GM19351 (cell line): ENCODE data around the gene RAPGEFL1.
"Not testable (repeated sequence)": the region's sequence is repeated elsewhere in the genome, so short reads cannot be mapped to it uniquely, and the experiment has no call there.

Experiments
- ATAC-seq: cut with Tn5 transposase; IDR thresholded peaks from one replicate; pipeline ENCODE4 v1.9.1; 2021; ENCODE audit warnings: mild to moderate bottlenecking, moderate library complexity; ENCODE audit not compliant: unreplicated experiment

The RAPGEFL1 gene

DNA sequence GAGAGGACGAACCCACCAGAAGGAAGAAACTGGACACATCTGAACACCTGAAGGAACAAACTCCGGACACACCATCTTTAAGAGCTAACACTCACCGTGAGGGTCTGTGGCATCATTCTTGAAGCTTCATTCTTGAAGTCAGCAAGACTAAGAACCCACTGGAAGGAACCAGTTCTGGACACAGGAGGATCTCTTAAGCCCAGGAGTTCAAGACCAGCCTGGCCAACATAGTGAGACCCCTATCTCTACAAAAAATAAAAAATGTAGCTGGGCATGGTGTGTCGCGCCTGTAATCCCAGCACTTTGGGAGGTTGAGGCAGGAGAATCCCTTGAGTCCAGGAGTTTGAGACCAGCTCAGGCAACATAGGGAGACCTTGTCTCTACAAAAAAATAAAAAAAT, 21.3 kb downstream of the RAPGEFL1 start:
- no peak for ATAC-seq

DNA sequence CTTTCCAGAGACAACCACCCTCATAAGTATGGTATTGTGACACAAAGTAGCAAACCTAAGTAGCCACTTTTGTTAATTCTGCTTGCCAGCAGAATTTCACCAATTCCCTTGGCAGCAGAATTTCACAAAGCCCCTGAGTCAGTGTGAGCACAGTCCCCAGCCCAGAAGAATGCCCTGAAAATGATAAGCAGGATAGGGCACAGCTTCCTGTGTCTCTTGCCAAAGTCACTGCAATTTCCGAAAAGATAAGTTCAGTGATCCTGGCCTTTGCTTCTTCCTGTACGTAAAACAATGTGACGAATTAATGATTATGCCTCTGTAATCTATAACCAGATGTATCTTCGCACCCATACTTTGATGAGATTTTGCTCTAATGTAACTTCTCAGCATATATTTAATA, 25.9 kb downstream of the RAPGEFL1 start:
- no peak for ATAC-seq

DNA sequence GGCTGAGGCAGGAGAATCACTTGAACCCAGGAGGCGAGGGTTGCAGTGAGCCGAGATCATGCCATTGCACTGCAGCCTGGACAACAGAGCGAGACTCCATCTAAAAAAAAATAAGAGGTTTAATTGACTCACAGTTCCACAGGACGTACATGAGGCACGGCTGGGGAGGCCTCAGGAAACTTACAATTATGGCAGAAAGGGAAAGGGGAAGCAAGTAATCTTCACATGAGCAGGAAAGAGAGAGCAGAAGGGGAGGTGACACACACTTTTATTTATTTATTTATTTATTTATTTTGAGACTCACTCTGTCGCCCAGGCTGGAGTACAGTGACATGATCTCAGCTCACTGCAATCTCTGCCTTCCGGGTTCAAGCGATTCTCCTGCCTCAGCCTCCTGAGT, 28.9 kb downstream of the RAPGEFL1 start:
- ATAC-seq = not testable (repeated sequence)

DNA sequence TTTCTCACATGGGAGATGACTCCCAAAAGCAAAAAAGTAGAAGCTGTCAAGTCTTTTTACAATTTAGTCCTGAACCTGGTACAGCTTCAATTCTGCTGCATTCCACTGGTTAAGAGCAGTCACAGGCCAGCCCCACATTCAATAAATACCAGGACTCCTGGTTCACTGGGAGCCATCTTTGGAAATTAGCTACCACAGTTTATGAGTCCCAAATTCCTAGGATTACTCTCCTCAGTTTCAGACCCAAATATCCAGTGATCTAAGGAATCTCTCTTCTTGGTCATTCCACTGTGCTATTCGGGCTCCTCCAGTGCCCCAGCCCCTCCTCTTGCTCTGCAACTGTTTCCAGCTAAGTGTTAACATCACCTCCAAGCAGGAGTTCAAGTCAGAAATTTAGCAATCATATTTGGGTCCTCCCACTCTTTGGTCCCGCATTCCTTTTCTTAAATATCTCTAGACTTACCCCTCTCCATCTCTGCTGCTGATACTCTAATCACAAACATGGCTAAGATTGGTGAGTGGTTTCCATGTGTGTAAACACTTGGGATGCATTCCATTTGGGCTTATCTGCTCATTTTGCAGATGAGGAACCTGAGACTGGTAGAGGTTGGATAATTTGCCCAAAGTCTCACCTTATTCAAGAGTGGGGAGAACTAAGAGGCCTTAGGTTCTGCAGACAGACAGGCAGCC, 32.3 kb downstream of the RAPGEFL1 start:
- no peak for ATAC-seq

- ATAC-seq = not testable (repeated sequence)
Observed at GRCh38 chr17:40213914-40214313, 36.6 kb downstream of the RAPGEFL1 start.

DNA sequence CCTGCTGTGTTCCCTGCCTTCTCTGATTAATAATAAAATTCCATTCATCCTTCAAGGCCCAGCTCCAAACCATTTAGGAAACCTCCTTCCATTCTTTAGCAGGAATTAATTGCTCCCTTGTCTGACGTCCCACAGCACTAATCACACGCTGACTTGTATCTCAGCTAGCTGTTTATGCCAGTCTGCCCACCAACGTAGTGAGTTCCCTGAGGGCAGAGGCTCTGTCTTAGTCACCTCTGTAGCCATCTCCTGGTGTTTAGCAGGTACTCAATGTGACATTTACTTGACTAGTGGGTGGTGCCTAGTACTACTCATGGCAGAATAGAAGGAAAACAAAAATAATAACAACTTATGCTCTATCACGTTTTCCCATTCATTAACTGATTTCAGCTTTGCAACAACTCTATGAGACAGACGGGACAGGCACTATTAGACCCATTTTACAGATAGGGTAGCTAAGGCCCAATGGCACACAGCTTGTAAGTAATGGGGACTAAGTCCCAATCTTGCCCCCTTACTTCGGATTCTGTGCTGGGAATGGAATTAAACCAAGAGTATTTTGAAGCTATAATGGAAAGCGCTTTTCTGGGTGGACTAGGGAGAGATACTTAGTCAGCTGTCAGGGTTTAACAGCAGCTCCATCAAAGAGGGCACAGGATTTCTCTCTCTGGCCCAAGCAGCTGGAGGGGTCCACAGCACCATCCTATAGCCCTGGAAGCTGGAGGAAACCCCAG, 40.9 kb downstream of the RAPGEFL1 start:
- no peak for ATAC-seq

DNA sequence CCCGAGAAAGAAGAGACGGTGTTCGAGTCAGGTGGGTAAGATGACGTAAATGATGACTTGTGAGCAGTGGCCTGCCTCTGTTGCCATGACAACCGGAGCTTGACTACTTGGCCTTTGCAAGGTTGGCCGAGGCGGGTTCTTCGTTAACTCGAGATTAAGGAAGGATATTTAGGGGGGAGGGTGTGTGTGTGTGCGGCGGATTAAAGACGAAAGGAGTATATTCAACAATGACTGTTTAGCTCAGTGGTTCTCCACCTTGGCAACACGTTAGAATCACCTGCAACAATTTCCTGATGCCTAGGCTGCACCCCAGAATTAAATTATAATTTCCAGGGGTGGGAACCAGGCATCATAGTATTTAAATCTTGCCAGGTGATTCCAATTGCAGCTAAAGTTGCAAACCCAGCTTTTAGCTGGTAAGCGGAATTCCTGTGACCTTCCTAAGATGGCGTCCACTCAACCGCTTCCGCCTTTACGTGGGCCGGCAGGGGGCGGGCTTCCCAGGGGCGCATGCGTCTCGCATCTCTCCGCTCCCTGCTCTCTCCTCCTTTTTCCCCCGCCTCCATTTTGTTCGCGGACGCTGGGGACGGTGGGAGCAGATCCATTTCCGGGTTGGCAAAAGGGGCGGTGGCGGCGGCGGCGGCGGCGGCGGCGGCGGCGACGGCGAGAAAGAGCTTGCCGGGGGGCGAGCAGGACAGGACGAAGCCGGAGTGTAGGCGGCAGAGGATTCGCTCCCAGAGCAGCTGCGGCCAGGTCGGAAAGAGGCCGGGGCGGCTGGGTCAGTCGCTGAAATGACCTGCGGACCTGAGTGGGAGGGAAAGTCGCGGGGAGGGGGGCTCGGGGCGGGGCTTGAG, 41.7 kb downstream of the RAPGEFL1 start, which contains the start of gene WIPF2:
Gene WIPF2 (plus strand): TSS at position 565 of the 854 bp plus-strand sequence. CDS start 37,156 bp downstream, outside the sequence.
- ATAC-seq = peak; percentile 86

DNA sequence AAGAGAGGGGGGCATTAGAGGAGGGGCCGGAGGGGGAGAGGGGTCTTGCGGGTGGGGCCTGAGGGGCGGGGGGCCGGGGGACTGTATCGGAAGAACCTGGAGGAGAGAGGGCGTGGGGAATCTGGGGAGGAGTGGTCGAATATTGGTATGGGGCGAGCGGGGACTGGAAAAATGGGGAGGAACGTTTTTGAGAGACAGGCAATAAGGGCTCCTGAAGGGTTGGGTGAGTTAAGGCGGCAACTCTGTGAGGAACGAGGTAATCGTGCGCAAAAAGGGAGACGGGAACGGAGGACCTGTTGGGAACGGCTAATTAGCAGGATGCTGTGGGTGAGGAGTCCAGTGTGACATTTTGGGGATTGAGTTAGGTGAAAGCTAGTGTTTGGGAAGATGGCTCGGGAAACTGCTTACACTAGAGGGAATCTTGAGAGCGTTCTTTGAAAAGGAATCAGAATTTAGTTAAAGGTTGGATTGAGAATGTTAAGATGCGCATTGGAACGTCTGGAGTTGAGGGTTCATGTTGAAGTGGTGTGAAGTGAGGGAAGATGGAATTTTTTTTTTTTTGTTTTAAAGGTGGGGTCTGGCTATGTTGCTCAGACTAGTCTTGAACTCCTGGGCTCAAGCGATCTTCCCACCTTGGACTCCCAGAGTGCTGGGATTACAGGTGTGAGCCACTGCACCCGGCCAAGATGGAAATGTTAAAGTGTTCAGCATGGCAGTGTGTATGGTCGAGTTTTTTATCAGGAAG, 42.5 kb downstream of the RAPGEFL1 start:
- ATAC-seq = no peak

DNA sequence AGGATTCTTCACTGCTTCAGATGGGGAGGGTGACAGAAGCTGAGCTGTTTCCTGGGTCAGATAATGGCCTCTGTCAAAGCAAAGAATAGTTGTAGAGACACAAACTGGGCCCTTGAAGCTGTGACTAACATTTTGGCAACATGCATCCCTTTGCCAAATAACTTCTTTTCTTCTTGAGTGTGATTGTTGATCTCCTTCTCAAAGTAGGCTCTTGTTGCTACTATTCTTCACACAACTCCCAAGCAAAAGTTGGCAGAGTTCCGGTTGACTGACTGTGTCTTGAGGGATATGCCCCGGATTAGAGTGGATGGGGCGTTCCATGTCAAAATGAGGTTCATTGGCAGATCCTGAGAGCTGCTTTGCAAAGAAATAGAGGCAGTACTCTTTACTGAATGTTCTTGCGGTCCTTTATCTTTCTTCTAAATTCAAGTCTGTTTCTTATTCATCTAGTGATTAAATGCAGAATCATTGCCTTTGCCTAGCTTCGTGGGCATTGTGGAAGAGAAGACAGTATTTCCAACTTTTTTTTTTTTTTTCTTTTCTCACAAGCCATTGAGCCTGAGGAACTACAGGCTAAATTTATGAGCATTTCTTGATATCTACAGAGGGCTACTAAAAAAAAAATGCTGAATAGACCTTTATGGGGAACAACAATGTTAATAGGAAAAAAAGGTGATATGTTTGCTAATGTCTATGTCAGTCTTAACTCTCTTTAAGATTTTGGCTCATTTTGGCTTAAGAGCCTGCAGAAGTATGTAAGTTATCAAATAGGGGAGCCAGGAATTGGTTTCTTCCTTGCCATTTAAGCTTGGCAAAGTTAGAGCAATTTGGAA, 47.7 kb downstream of the RAPGEFL1 start:
- no peak for ATAC-seq

- ATAC-seq = not testable (repeated sequence)
Observed at GRCh38 chr17:40229146-40229545, 51.9 kb downstream of the RAPGEFL1 start.

DNA sequence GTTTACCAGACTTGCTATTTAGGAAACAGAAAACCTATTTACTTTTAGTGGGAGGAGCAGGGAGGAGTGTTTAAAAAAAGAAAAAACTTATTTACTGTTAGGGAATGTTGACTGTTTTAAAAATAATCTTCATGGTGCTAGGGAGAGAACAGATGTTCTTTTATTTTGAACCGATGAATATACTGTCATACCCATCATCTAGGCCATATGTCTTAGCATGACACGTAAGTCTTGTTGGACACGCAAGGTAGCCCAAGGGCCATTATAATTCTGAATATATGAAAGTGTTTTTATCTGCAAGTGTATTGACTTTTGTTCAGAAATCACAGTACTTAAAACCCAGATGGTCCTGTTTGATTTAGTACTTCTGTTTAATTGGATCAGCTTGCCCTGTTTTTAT, 53.4 kb downstream of the RAPGEFL1 start:
- no peak for ATAC-seq

DNA sequence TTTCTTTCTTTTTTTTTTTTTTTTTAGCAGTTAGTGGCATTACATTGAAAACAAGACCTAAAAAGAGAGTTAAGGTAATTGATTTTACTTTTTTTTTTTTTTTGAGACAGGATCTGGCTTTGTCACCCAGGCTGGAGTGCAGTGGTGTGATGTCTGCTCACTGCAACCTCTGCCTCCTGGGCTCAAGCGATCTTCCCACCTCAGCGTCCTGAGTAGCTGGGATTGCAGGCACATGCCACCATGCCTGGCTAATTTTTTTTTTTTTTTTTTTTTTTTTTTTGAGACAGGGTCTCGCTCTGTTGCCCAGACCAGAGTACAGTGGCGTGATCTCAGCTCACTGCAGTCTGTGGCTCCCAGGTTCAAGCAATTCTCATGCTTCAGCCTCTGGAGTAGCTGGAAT, 54.7 kb downstream of the RAPGEFL1 start:
- ATAC-seq = not testable (repeated sequence)

- no peak for ATAC-seq
Observed at GRCh38 chr17:40241252-40241834, 64.1 kb downstream of the RAPGEFL1 start.

GRCh38 chr17:40242774-40243173, 65.5 kb downstream of the RAPGEFL1 start:
- ATAC-seq = no peak

GRCh38 chr17:40243761-40244160, 66.5 kb downstream of the RAPGEFL1 start:
- no peak for ATAC-seq

DNA sequence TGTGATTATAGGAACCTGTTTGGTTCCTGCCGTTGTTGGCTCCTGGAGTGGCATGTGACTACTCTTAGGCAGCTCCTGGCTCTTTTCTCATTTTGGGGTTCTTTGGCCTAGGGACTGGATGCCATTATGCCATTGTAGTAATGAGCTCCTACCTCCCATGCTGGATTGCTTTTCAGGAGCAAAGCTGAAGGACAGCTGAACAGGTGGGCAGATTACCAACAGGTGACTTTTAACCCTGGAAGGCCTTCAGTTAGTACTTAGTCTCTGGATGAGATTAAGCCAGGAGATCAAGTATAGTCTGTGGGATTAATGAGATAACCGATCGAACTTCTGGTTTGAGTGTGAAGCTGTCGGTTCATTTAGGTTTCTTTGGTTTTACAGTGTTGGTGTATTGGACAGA, 67.0 kb downstream of the RAPGEFL1 start:
- no peak for ATAC-seq
